ENCODE measurements around the gene PGM5. TPM values are rescaled to one million over a fixed set of nuclear protein-coding genes. Genes with fewer than 3 reads are reported as not detected.
"Not testable (repeated sequence)": the region's sequence is repeated elsewhere in the genome, so short reads cannot be mapped to it uniquely, and the experiment has no call there.

The PGM5 gene
- total RNA-seq, 1 experiment from 2014 or later, result not detected

GRCh38 chr9:68377723-68378122, 21.3 kb downstream of the PGM5 start:
- not testable (repeated sequence) for DNase-seq (ENCODE audit: low spot score)

GRCh38 chr9:68383894-68384293, 27.5 kb downstream of the PGM5 start:
- not testable (repeated sequence) for DNase-seq (ENCODE audit: low spot score)

- not testable (repeated sequence) for DNase-seq (ENCODE audit: low spot score)
Measured at GRCh38 chr9:68389558-68389957, 33.1 kb downstream of the PGM5 start.

GRCh38 chr9:68390737-68391136, 34.3 kb downstream of the PGM5 start:
- not testable (repeated sequence) for DNase-seq (ENCODE audit: low spot score)

- DNase-seq (ENCODE audit: low spot score), result not testable (repeated sequence)
Measured at GRCh38 chr9:68396411-68397094, 40.1 kb downstream of the PGM5 start.

GRCh38 chr9:68397095-68397423, 40.6 kb downstream of the PGM5 start:
- peak; percentile 22 for DNase-seq (ENCODE audit: low spot score)

GRCh38 chr9:68397796-68398195, 41.4 kb downstream of the PGM5 start:
- DNase-seq (ENCODE audit: low spot score), result not testable (repeated sequence)

- not testable (repeated sequence) for DNase-seq (ENCODE audit: low spot score)
Measured at GRCh38 chr9:68398324-68398723, 41.9 kb downstream of the PGM5 start.

- DNase-seq (ENCODE audit: low spot score), result not testable (repeated sequence)
Measured at GRCh38 chr9:68404421-68405185, 48.2 kb downstream of the PGM5 start.

GRCh38 chr9:68411865-68412264, 55.5 kb downstream of the PGM5 start:
- DNase-seq (ENCODE audit: low spot score), result not testable (repeated sequence)

- not testable (repeated sequence) for DNase-seq (ENCODE audit: low spot score)
Measured at GRCh38 chr9:68412754-68413153, 56.3 kb downstream of the PGM5 start.

GRCh38 chr9:68415065-68415464, 58.7 kb downstream of the PGM5 start:
- not testable (repeated sequence) for DNase-seq (ENCODE audit: low spot score)

GRCh38 chr9:68416936-68417564, 60.6 kb downstream of the PGM5 start:
- DNase-seq (ENCODE audit: low spot score), result no peak

GRCh38 chr9:68417762-68418161, 61.4 kb downstream of the PGM5 start:
- DNase-seq (ENCODE audit: low spot score), result no peak

- no peak for DNase-seq (ENCODE audit: low spot score)
Measured at GRCh38 chr9:68418259-68418845, 61.9 kb downstream of the PGM5 start.

- DNase-seq (ENCODE audit: low spot score), result no peak
Measured at GRCh38 chr9:68419901-68420300, 63.5 kb downstream of the PGM5 start.

- no peak for DNase-seq (ENCODE audit: low spot score)
Measured at GRCh38 chr9:68426755-68427154, 70.3 kb downstream of the PGM5 start.

GRCh38 chr9:68427216-68427977, 71.0 kb downstream of the PGM5 start:
- no peak for DNase-seq (ENCODE audit: low spot score)

- DNase-seq (ENCODE audit: low spot score), result no peak
Measured at GRCh38 chr9:68428481-68428880, 72.1 kb downstream of the PGM5 start.

GRCh38 chr9:68429631-68430030, 73.2 kb downstream of the PGM5 start:
- no peak for DNase-seq (ENCODE audit: low spot score)

- DNase-seq (ENCODE audit: low spot score), result no peak
Measured at GRCh38 chr9:68431307-68431706, 74.9 kb downstream of the PGM5 start.

Measured in A172 (cell line).